CD4-positive, alpha-beta T cell treated with Interleukin-6 for 4 hours (primary cell): ENCODE results near the gene GRIK1.
"Not testable (repeated sequence)": the region's sequence is repeated elsewhere in the genome, so short reads cannot be mapped to it uniquely, and the experiment has no call there.

ENCODE experiments used
- DNase-seq: peaks from one replicate; pipeline ENCODE4 v3.0.0-alpha.2; 2020; ENCODE audit warnings: mixed read lengths

GRIK1 gene

GRCh38 chr21:29640080-29640508, 299.7 kb downstream of the GRIK1 start:
- no peak for DNase-seq

GRCh38 chr21:29639366-29640079, 300.3 kb downstream of the GRIK1 start:
- DNase-seq, result no peak

GRCh38 chr21:29638761-29639327, 301.0 kb downstream of the GRIK1 start:
- DNase-seq, result no peak

- no peak for DNase-seq
Measured at GRCh38 chr21:29638138-29638537, 301.7 kb downstream of the GRIK1 start.

GRCh38 chr21:29637553-29637952, 302.2 kb downstream of the GRIK1 start:
- no peak for DNase-seq

- no peak for DNase-seq
Measured at GRCh38 chr21:29637134-29637533, 302.7 kb downstream of the GRIK1 start.

GRCh38 chr21:29634418-29634817, 305.4 kb downstream of the GRIK1 start:
- DNase-seq, result no peak

GRCh38 chr21:29633756-29634155, 306.0 kb downstream of the GRIK1 start:
- DNase-seq, result no peak

- no peak for DNase-seq
Measured at GRCh38 chr21:29630441-29630840, 309.4 kb downstream of the GRIK1 start.

- no peak for DNase-seq
Measured at GRCh38 chr21:29627905-29628304, 311.9 kb downstream of the GRIK1 start.

- DNase-seq, result no peak
Measured at GRCh38 chr21:29626801-29627470, 312.9 kb downstream of the GRIK1 start.

GRCh38 chr21:29625990-29626389, 313.8 kb downstream of the GRIK1 start:
- DNase-seq, result no peak

- DNase-seq, result no peak
Measured at GRCh38 chr21:29624776-29625175, 315.0 kb downstream of the GRIK1 start.

GRCh38 chr21:29621525-29621924, 318.3 kb downstream of the GRIK1 start:
- no peak for DNase-seq

DNA sequence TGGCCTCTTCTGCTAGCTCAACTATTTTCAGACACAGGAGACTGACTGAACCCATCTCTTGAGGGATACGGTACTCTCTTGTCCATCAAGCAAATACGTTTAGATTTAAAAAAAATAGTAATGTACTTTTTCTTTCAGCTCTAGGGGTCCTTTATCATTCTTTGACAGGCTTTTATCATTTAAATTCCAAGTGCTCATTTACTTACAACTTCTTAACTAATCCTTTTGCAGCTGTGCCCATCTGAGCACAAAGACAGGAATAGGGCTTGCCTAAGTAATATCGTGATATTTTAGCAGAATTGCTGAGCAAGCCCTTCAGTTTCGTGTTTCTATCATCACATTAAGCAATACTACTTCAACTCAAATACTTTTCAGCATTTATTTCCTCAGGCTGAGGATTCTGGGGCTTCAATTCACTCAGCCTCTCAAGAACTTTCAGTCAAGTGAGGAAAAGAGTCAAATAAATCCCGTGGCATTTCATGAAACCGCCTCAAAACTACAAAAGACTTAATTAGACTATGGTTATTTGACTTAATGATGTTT, 323.5 kb downstream of the GRIK1 start:
- no peak for DNase-seq

GRCh38 chr21:29613877-29614276, 325.9 kb downstream of the GRIK1 start:
- no peak for DNase-seq

GRCh38 chr21:29613021-29613420, 326.8 kb downstream of the GRIK1 start:
- DNase-seq, result no peak

GRCh38 chr21:29610779-29611360, 328.9 kb downstream of the GRIK1 start:
- DNase-seq, result no peak

DNA sequence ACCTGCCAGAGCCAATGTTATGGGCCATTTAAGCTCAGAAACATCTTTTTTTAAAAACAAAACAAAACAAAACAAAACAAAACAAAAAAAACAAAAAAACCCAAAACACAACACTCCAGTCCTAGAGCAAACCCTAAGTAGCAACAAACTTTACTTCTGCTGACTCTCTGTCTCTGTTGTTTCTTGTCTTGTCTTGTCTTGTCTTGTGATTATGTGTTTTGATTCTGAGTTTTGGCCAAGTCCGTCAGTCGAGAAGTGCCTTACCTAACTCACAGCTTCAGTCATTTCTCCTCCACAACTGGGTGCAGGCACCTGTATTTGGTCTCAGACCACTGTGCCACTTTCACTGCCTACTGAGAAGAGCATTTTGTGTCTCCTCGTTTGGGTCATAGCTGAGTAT, 333.2 kb downstream of the GRIK1 start:
- DNase-seq, result no peak

DNA sequence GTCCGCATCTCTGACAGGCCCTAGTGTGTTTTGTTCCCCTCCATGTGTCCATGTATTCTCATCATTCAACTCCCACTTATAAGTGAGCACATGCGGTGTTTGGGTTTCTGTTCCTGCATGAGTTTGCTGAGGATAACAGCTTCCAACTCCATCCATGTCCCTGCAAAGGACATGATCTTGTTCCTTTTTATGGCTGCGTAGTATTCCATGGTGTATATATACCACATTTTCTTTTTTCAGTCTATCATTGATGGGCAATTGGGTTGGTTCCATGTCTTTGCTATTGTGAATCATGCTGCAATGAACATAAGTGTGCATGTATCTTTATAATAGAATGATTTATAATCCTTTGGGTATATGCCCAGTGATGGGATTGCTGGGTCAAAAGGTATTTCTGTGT, 334.6 kb downstream of the GRIK1 start:
- not testable (repeated sequence) for DNase-seq

DNA sequence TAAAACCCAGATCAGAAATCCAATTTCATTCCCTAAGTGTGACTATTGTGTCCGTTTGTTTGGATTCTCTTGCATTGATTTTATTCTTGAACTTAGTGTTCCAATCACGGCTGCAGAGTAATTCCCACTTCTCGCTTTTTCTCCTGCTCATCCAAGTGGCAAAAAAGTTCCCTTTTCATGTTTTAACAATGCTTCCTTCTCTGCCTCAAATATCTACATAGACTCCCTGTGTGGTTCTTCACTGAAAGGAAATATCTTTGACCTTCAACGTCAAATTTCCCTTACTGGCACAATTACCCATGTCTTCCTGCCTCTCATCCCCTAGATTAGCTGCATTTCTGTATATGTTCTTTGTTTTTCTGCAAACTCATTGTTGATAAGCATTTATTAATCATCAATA, 335.7 kb downstream of the GRIK1 start:
- no peak for DNase-seq

DNA sequence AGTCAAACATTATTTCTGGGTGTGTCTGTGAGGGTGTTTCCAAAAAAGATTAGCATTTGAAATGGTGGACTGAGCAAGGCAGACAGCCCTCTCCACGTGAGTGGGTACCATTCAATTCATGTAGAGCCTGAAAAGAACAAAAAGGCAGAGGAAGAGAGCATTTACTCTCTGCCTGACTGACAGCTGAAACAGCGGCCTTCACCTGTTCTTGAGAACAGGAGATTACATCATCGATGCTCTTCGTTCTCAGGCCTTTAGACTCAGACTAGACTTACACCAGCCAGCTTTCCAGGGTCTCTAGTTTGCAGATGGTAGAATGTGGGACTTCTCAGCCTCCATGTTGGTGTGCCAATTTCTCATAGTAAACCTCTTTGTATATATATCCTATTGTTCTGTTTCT, 338.7 kb downstream of the GRIK1 start:
- DNase-seq, result no peak

DNA sequence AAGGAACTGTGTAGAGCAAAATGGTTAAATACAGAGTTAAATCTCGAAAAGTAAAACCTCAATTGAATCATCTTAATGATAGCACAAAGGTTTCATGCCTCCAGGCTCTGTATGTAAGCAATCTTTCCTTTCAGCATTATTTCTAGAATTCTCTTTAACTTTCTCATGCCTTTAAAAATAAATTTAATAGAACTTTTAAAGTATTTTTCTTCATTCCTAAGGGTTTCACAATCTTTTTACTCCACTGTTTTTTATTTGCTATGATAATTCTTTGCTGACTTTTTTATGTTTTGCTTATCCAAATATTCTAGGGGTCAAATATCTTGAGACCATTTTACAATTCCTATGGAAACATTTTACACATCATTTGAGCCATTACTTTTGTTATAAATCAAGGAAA, 353.1 kb downstream of the GRIK1 start:
- DNase-seq, result no peak

- no peak for DNase-seq
Measured at GRCh38 chr21:29585462-29585861, 354.3 kb downstream of the GRIK1 start.
